Hematopoietic multipotent progenitor cell treated with erythropoietin and hydrocortisone succinate and interleukin-3 and kit ligand, for 17 days (in vitro differentiated cells): ENCODE data around the gene ZNF778.
"Not testable (repeated sequence)": the region's sequence is repeated elsewhere in the genome, so short reads cannot be mapped to it uniquely, and the experiment has no call there.

ENCODE experiments used
- DNase-seq: peaks from one replicate; pipeline ENCODE4 v3.0.0-alpha.2; 2015; ENCODE audit warnings: low spot score

Gene ZNF778

DNA sequence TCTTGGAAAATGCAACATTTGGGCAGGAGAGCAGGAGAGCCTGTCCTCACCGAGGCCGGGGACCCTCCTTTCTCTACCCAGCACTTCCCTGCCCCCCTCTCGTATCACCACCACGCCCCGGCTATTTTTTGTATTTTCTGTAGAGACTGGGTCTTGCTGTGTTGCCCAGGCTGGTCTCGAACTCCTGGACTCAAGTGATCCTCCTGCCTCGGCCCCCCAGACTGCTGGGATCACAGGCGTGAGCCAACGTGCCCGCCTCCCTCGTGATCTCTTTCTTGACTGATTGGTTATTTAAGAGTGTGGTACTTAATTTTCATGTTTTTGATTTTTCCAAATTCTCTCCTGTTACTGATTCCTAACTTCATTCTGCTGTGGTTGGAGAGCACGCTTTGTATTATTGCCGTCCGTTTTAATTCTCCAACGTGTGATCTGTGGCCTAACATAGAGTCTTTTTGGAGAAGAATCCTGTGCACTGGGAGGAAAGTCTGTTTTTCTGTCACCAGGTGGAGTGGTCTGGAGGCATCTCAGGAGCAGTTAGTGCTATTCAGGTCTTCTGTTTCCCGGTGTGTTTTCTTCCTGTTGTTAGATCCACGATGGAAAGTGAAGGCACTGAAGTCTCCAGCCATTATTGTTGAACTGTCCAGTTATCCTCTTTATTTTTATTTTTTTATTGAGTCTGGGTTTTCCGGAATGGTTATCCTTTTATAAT is 40.4 kb downstream of the ZNF778 start:
- no peak for DNase-seq

GRCh38 chr16:89259901-89260300 is 42.4 kb downstream of the ZNF778 start:
- DNase-seq: not testable (repeated sequence)

DNA sequence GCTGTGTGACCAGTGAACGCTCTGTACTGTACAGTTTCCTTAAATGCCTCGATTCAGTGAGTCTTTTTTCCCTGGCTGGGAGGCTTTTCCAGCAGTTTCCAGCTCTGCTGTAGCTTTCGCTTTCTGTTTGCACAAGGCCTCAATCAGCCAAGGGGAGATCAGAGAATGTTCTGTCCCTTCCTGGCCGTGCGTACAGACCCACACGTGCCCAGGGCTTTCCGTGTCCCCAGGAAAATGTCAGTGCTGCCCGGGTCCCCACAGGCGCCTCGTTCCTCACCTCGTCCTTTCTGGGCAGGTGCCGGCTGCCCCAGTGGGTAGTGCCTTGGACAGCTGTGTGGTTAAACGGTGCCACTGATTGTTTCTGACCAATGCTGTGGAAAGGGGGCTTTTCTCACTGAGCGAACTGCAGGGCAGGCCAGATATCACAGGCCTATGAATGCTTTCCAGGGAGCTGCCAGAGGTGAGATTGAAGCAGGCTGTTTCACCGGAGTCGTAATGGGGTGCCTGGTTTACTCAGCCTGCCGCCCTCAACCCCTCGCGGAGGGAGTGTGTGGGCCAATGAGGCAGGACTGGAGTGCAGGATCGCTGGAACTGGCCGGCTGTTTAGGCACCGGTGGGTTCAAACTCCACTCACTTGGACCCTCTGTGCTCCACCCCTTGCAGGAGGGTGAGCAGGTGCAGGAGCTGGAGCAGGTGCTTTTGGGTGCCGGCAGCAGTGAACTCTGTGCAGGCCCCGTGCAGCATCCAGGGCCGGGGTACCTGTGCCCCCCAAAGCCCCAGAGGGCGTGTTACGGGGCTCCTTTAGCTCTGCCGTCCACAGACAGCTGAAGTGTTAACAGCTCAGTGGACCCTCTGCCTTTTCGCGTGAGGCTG is 44.4 kb downstream of the ZNF778 start:
- DNase-seq: no peak

DNA sequence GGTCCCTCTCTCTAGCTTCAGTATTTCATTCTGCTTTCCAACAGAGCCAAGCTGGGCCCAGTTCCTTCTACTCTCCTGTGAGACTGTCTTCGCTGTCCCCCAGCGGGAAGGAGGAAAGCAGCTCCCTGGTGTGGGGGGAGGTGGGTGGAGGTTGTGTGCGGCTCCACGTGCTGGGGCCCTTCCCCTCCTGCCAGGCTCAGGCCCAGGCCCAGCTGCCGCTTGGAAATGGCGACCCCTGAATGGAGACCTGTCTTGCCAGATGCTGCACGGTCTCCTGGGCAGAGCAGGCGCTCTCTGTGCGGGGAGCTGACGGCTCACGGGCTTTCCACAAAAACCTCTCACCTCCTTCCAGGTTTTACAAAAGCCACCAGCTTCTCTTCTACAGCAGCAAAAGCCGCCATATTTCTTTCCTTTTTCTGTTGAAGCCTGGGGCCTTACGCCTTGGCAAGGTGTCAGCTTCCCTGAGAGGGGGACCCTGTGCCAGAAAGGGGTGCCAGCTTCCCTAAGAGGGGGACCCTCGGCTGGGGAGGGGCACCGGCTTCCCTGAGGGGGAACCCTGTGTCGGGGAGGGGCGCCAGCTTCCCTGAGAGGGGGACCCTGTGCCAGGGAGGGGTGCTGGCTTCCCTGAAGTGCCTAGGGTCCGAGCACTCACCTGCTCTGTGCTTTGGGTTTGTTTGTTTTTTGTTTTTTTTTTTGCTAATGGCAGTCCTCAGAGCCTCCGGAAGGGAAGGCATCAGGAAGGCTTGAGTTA is 47.5 kb downstream of the ZNF778 start:
- DNase-seq: no peak

- no peak for DNase-seq
These were observed 48.1 kb downstream of the ZNF778 start for GRCh38 chr16:89265647-89266046.

GRCh38 chr16:89266521-89267134 is 49.1 kb downstream of the ZNF778 start:
- no peak for DNase-seq

DNA sequence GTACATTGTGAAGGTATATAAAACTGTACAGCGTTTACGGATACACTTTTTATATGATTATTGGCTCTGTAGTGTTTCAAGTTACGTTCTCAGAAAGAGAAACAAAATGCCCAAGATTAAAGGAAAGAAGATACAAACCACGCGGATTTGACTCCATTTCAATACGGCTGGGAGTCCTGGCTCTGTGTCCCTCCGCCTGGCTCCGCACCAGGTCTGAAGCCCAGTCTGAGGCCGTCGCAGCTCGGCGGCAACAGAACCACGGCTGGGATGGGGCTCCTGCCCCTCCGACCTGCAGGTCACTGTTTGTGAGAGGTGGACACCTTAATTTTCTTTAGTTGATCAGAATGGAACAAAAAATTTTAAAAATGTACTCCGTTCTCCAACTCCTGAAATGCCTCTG is 50.2 kb downstream of the ZNF778 start:
- DNase-seq: not testable (repeated sequence)

- no peak for DNase-seq
These were observed 51.1 kb downstream of the ZNF778 start for GRCh38 chr16:89268585-89268984.

DNA sequence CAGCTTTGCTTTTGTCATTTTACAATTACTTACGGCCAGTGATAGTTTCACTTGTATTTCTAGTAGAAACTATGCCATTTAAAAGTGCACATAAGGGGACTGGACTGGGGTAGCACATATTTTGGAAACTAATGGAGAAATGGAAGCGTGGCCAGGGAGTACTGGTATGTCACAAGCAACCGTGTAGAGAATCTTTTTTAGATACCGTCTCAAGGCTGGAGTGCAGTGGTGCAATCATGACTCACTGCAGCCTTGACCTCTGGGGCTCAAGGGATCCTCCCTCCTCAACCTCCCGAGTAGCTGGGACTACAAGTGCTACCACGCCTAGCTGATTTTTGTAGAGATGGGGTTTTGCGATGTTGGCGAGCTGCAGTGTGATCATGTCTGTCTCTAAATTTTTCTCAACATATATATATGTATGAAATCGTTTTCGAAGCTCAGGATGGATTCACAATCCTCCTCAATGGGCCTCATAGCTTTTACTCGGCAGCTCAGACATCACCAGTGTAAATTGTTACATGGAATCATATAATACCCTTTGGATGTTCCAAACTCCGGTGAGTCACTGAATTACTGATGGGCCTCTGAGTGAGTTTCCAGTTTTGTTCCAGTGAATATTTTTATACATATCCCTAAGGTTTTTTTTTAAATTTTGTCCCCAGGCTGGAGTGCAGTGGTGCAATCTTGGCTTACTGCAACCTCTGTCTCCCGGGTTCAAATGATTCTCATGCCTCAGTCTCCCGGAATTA is 51.7 kb downstream of the ZNF778 start:
- no peak for DNase-seq

DNA sequence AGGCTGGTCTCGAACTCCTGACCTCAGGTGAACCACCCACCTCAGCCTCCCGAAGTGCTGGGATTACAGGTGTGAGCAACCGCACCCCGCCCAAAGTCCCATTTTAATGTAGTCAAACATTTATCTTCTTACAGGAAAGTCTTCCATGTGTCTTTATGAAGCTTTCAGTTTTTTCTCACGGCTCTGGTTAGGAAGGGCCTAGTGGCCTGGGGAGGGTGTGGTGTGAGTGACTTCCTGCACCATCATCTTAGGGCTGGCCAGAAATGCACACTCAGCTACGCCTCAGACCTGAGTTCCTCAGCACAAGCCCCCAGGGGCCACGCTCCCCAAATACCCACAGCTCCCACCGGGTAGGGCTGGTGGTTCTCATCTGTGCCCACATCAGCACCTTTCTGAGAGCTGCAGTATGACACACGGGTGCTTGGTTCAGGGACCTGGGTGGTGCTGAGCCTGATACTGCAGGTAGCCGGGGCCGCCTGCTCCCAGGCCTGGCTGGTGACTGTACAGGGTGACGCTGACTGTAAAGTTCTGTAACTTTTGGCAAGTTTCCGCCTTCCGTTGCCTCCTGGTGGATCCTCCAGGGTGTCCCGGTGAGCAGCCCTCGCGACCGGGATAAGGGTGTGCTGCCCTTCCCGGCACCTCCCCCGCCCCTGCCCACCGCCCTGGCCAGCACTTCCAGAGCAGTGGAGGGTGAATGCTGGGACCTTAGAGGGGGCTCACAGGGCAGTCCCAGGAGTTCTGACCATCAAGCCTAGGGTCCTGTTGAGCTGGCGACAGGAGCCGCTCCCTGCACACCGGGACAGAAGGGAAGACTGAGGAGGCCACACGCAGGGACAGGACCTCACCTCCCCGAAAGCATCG is 52.5 kb downstream of the ZNF778 start:
- DNase-seq: no peak

DNA sequence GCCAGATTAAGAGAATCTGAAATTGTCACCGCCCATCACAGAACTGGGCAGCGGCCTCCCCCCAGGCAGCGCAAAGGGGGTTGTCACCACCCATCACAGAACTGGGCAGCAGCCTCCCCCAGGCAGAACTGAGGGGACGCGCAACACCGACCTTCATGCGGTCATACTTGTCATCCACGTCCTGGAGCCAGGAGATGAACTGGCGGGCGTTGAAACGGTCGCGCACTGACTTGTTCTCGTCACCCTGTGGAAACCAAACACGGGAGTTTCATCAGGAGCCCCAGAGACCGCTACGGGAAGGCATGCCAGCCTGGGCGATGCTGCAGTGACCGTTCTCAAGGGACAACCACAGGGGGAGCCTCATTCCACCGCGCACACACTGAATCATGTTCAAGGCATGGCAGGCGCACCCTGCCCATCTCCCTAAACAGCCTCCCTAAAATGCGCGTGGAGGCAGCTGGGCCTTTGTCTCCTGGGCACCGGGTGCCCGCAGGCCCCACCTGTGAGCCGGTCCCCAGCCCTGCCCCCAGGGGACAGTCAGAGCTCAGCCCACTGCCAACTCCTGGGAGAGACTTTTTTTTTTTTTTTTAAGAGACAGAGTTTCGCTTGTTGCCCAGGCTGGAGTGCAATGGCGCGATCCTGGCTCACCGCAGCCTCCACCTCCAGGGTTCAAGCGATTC is 53.3 kb downstream of the ZNF778 start:
- no peak for DNase-seq

DNA sequence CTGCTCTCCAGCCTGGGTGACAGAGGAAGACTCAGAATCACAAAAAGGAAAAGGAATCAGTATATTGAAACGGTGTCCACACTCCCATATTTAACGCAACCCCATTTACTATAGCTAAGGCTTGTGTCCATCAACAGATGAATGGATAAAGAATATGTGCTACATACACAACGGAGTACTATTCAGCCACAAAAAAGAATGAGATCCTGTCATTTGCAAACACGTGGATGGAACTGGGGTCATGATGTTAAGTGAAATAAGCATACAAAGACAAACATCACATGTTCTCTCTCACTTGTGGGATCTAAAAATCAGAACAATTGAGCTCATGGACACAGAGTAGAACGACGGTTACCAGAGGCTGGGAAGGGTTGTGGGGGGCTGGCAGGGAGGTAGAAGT is 55.1 kb downstream of the ZNF778 start:
- DNase-seq: no peak

DNA sequence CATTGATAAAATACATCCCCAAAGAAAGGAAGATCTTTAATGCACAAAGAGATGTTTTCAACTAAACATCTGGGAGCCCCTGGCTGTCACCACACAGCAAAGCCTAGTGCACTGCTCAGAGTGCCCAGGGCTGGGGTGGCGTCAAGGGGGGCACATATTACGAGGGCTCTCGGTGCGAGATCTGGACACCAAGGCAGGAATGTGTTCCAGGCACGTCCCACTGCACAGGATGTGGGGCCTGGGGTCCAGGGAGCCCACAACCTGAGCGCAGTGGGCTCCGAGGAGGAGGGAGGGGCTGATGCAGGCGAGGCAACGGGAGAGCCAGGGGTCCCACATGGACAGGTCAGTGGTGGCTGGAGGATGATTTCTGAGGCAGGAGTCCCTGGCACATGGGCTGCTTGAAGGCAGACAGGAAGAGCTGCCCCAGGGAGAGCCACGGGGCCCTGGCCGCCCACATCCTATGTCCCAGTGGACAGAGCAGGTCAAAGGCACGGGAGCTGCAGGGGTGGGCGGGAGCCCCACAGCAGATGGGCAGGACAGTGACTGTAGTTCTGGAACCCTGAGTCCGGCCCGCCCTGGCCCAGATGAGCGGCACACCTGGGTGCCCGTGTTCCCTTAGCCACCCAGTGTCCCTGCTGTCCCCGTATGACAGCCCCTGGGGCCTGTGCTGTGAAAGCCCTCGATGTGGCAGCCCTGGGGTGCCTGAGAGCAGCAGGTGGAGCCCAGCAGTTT is 56.4 kb downstream of the ZNF778 start:
- no peak for DNase-seq

DNA sequence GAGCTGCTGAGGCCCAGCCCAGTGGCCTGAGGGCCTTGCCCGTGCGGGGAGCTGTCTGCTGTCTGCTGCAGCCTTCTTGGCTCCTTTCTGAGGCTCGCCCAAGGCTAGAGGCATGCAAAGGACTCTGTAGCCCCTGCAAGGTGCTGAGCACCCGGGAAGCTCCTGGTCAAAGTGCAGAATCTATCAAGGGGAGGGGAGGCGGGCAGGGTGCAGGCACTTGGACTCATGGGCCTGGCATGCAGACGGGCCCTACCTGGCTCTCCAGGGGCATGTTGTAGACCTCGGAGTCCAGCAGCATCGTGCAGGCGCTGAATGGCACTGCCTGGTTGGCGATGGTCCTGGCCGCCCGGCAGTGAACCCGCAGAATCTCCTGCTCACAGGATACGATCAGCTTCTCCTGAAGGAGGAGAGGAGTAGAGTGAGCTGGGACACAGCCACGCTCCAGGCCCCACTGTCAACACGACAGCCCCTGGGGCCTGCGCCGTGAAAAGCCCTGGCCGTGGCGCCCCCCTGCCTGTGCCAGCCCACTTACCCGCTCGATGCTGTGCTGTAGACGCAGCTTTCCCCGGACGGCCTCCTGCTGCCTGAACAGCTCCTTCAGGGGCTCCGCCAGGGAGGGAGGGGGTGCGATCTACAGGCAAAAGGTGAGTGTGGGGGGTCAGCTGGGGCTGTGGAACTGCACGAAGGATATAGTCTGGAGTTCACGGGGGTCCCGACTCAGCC is 57.2 kb downstream of the ZNF778 start:
- no peak for DNase-seq

GRCh38 chr16:89275284-89275584 is 57.7 kb downstream of the ZNF778 start:
- DNase-seq: no peak

- DNase-seq: no peak
These were observed 58.6 kb downstream of the ZNF778 start for GRCh38 chr16:89275837-89276720.

DNA sequence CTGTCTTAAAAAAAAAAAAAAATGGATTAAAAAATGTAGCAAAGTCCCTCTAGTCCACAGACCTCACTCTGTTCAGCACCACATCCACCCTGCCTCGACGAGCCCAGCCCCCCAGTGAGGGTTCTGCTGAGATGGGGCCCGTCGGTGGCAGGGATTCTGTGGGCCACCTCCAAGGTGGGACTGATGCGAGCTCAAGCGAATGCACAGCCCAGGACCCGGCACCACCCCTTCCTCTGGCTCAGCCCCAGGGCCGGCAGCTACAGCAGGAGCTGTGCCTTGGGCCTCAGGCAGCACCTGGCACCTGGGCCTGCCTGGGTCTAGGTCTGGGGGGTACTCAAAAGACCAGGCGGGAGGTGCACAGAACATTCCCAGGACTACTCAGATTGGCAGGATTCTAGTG is 59.5 kb downstream of the ZNF778 start:
- DNase-seq: no peak
